Endothelial cell of umbilical vein (primary cell): ENCODE data around the gene WNT11. TPM values are rescaled to one million over a fixed set of nuclear protein-coding genes. Genes with fewer than 3 reads are reported as not detected.

ENCODE experiments used
- BruUV-seq: library from RNA; stranded (reverse); fragments of 400-500 nt; replicated peaks from 2 replicates; lab custom pipeline; 2021; lab: Mats Ljungman, UMichigan
- CTCF ChIA-PET: fragments of 300-600, 350-600 bp; sonication (Branson Sonifier 250); formaldehyde crosslinking; loops from one replicate; lab custom pipeline; 2021; ENCODE audit warnings: antibody characterized with exemption, inconsistent platforms; lab: Charles Lee
- POLR2A ChIA-PET: fragments of 300-600, 350-600 bp; sonication (Branson Sonifier 250); formaldehyde crosslinking; loops from one replicate; lab custom pipeline; 2021; ENCODE audit warnings: antibody characterized with exemption, inconsistent platforms; lab: Charles Lee
- DNase-seq: peaks from one replicate; pipeline ENCODE4 v3.0.0-alpha.2; 2011; ENCODE audit warnings: low read depth, low spot score
- FAIRE-seq: peaks from 2 replicates; lab custom pipeline; 2011; peaks lifted over from hg19 to GRCh38; lab: Jason Lieb, UNC
- H2AFZ ChIP-seq: 2 replicates; pipeline ENCODE4 v1.6.0; 2012; ENCODE audit warnings: low read depth, low read length, control low read depth, inconsistent platforms
- H3K27ac ChIP-seq: 2 replicates; pipeline ENCODE4 v1.5.1; 2011; ENCODE audit warnings: low read depth, mild to moderate bottlenecking, control low read depth, low read length, moderate library complexity; ENCODE audit not compliant: insufficient read depth
- H3K27me3 ChIP-seq, 2 experiments: 2 replicates each; pipeline versions ENCODE4 v1.6.0 to v1.6.1; 2011; ENCODE audit warnings: low read length in 2 of 2, mixed read lengths in 1 of 2; ENCODE audit not compliant: control insufficient read depth in 2 of 2, insufficient read depth in 2 of 2
- H3K36me3 ChIP-seq, 2 experiments: 2 replicates in 1 of 2; 3 replicates in 1 of 2; pipeline ENCODE4 v1.5.1; 2011; ENCODE audit warnings: low read length in 2 of 2, mild to moderate bottlenecking in 1 of 2, moderate library complexity in 1 of 2; ENCODE audit not compliant: control insufficient read depth in 2 of 2, insufficient read depth in 2 of 2; ENCODE audit errors: extremely low read depth in 1 of 2
- H3K4me1 ChIP-seq: 3 replicates; pipeline ENCODE4 v1.5.1; 2011; ENCODE audit warnings: mild to moderate bottlenecking, low read length; ENCODE audit not compliant: control insufficient read depth, insufficient read depth; ENCODE audit errors: extremely low read depth
- H3K4me2 ChIP-seq: 2 replicates; pipeline ENCODE4 v1.6.1; 2011; ENCODE audit warnings: low read length, control low read depth, mixed read lengths; ENCODE audit not compliant: insufficient read depth
- H3K4me3 ChIP-seq, 3 experiments: fragments of 200-600 bp in 1 of 3; sonication (generic), shearing (Covaris generic) in 1 of 3; replicated peaks in 1 of 3; 2 replicates each; pipeline ENCODE4 v1.5.1; 2011 to 2016; ENCODE audit warnings: control low read depth in 3 of 3, low read length in 3 of 3, mild to moderate bottlenecking in 2 of 3, inconsistent platforms in 1 of 3, low read depth in 1 of 3, moderate library complexity in 1 of 3; ENCODE audit not compliant: insufficient read depth in 1 of 3
- H3K79me2 ChIP-seq: 2 replicates; pipeline ENCODE4 v1.6.0; 2012; ENCODE audit warnings: low read length, inconsistent platforms; ENCODE audit not compliant: control insufficient read depth, insufficient read depth
- H3K9ac ChIP-seq: replicated peaks from 2 replicates; pipeline ENCODE3; 2011; ENCODE audit warnings: low read length, control low read depth; ENCODE audit not compliant: insufficient read depth; ENCODE audit errors: extremely low read depth
- H3K9me1 ChIP-seq: replicated peaks from 3 replicates; pipeline ENCODE4 v1.6.0; 2011; ENCODE audit warnings: mild to moderate bottlenecking, low read length; ENCODE audit not compliant: control insufficient read depth, insufficient read depth; ENCODE audit errors: extremely low read depth
- H3K9me3 ChIP-seq: replicated peaks from 2 replicates; pipeline ENCODE4 v1.5.1; 2012; ENCODE audit warnings: low read length, inconsistent platforms; ENCODE audit not compliant: control insufficient read depth, insufficient read depth
- H4K20me1 ChIP-seq: replicated peaks from 2 replicates; pipeline ENCODE3; 2011; ENCODE audit warnings: mild to moderate bottlenecking, low read length; ENCODE audit not compliant: control insufficient read depth, insufficient read depth; ENCODE audit errors: extremely low read depth
- EZH2 ChIP-seq: IDR thresholded peaks from 2 replicates; pipeline ENCODE4 v1.6.1; 2012; ENCODE audit warnings: borderline replicate concordance, low read depth, mild to moderate bottlenecking, moderate library complexity, low read length, inconsistent platforms; ENCODE audit not compliant: severe bottlenecking
- FOS ChIP-seq: IDR thresholded peaks from 2 replicates; pipeline ENCODE4 v1.6.1; 2011; ENCODE audit warnings: mild to moderate bottlenecking, low read length, moderate library complexity, borderline replicate concordance; ENCODE audit not compliant: insufficient read depth
- GATA2 ChIP-seq: IDR thresholded peaks from 2 replicates; pipeline ENCODE4 v1.7.0; 2011; ENCODE audit warnings: low read depth, mild to moderate bottlenecking, moderate library complexity, mixed read lengths, low read length; ENCODE audit not compliant: insufficient read length, insufficient read depth
- JUN ChIP-seq: IDR thresholded peaks from 2 replicates; pipeline ENCODE4 v1.6.1; 2011; ENCODE audit warnings: borderline replicate concordance, low read depth; ENCODE audit not compliant: insufficient read length, insufficient read depth
- MYC ChIP-seq: IDR thresholded peaks from one replicate; pipeline ENCODE4 v1.6.1; 2011; ENCODE audit warnings: mild to moderate bottlenecking, low read depth, low read length
- POLR2A ChIP-seq: IDR thresholded peaks from 2 replicates; pipeline ENCODE4 v1.6.1; 2012; ENCODE audit warnings: low read depth, mild to moderate bottlenecking, control low read depth, low read length
- POLR2AphosphoS5 ChIP-seq: IDR thresholded peaks from 2 replicates; pipeline ENCODE4 v1.6.1; 2012; ENCODE audit warnings: low read depth, mild to moderate bottlenecking, control low read depth, low read length, moderate library complexity; ENCODE audit not compliant: insufficient read depth
- dilution Hi-C: fragments of 300-500 bp; cut with MboI; formaldehyde crosslinking; loops from one replicate; pipeline ENCODE4 v1.15.0; 2019; ENCODE audit warnings: low sequenced_read_pairs; ENCODE audit not compliant: extremely low pct_ligation_motif_present
- intact Hi-C: fragments of 100-400 bp; cut with micrococcal nuclease; formaldehyde crosslinking; loops from one replicate; pipeline ENCODE4 v1.10.0; 2022
- polyA plus RNA-seq, 4 experiments: library from polyadenylated mRNA; depleted of rRNA in 3 of 4; stranded (reverse) in 3 of 4; unstranded in 1 of 4; fragments of >200 nt; gene quantifications; 2 replicates each; pipeline versions ENCODE4 v1.2.1 to v1.2.3, GENCODE V29; 2011 to 2012; ENCODE audit warnings: missing spikeins in 1 of 4
- total RNA-seq: library from RNA; stranded (reverse); gene quantifications from 2 replicates; pipeline ENCODE4 v1.2.3, GENCODE V29; 2021
- TF ChIP-seq, protein P1 (sequence below): IDR thresholded peaks from 2 replicates; pipeline ENCODE4 v1.6.1; 2011; ENCODE audit not compliant: insufficient read depth, insufficient read length
- TF ChIP-seq, protein P2 (sequence below), 2 donors: IDR thresholded peaks; 1 replicate in 1 of 2; 2 replicates in 1 of 2; pipeline ENCODE4 v1.5.1; 2011; ENCODE audit warnings: low read length in 2 of 2, mild to moderate bottlenecking in 2 of 2, moderate library complexity in 2 of 2, control low read depth in 1 of 2, inconsistent platforms in 1 of 2, low read depth in 1 of 2; ENCODE audit not compliant: insufficient read depth in 1 of 2; ENCODE audit errors: extremely low read depth in 1 of 2

WNT11 gene
- total and polyA plus RNA-seq, 2 donors (not counting 3 experiments of a cell fraction or from before 2014, with no cell fraction given): not detected

DNA sequence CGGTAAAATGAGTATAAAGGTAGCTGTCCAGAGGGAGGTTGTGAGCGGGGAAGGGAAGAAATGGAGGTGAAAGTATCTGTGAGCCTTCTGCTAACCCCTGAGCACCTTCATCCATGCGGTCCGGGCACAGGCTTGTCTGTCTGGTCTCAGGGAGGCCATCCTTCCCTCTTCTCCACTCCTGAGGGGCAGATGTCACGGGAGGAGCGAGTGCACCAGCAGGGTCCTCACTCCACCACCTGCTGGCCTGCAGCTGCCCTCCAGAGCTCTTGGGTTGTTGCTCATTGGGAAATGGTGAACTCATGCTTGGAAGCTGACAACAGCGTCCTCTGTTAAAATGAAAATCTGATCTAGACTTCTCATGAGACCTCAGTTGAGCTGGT is 33.8 kb upstream of the WNT11 start:
- Histone ChIP-seq H3K4me1 (peaks cover 11% of the 10 kb centered on the region), H3K27me3 (no peaks in the 10 kb centered on the region), H3K9me1 (no peaks in the 10 kb centered on the region), H3K79me2 (no peaks in the 10 kb centered on the region), H3K4me2 (no peak overlapping the region), H3K36me3 (no peaks in the 10 kb centered on the region), H3K9me3 (no peaks in the 10 kb centered on the region), H3K4me3 (no peak overlapping the region), H2AFZ (no peak overlapping the region), H3K9ac (no peak overlapping the region), H4K20me1 (no peaks in the 10 kb centered on the region), H3K27ac (no peak overlapping the region)
- TF ChIP-seq EZH2 (no peak), POLR2AphosphoS5 (no peak), POLR2A (no peak), GATA2 (no peak), JUN (no peak), MYC (no peak), FOS (no peak)
- TF ChIP-seq, protein P1, sequence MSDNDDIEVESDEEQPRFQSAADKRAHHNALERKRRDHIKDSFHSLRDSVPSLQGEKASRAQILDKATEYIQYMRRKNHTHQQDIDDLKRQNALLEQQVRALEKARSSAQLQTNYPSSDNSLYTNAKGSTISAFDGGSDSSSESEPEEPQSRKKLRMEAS: no peak
- TF ChIP-seq, protein P2, sequence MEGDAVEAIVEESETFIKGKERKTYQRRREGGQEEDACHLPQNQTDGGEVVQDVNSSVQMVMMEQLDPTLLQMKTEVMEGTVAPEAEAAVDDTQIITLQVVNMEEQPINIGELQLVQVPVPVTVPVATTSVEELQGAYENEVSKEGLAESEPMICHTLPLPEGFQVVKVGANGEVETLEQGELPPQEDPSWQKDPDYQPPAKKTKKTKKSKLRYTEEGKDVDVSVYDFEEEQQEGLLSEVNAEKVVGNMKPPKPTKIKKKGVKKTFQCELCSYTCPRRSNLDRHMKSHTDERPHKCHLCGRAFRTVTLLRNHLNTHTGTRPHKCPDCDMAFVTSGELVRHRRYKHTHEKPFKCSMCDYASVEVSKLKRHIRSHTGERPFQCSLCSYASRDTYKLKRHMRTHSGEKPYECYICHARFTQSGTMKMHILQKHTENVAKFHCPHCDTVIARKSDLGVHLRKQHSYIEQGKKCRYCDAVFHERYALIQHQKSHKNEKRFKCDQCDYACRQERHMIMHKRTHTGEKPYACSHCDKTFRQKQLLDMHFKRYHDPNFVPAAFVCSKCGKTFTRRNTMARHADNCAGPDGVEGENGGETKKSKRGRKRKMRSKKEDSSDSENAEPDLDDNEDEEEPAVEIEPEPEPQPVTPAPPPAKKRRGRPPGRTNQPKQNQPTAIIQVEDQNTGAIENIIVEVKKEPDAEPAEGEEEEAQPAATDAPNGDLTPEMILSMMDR (IDR thresholded peaks at IDR 0.05; ENCODE audit: extremely low read depth in 1 of 2, insufficient read depth in 1 of 2, low read depth in 1 of 2, low read length in 2 of 2): no peak
- dilution Hi-C loops (no loop called here), intact Hi-C loops (no loop called here)
- POLR2A ChIA-PET: no interaction called here
- CTCF ChIA-PET: interaction anchor here (1.0 kb wide), 1 partner anchor 33 kb away, joined by 4 read pairs; no protein-coding TSS in a partner anchor
- BruUV-seq: no TSS peak
- DNase-seq: no peak
- FAIRE-seq: no peak
